ENCODE measurements around the gene RNASE8. TPM values are rescaled to one million over a fixed set of nuclear protein-coding genes. Genes with fewer than 3 reads are reported as not detected.
"Not testable (repeated sequence)": the region's sequence is repeated elsewhere in the genome, so short reads cannot be mapped to it uniquely, and the experiment has no call there.

RNASE8 gene
- total RNA-seq, 1 donor from 2014 or later = not detected

- DNase-seq = no peak
Measured at GRCh38 chr14:21030531-21030930, 27.1 kb upstream of the RNASE8 start.

DNA sequence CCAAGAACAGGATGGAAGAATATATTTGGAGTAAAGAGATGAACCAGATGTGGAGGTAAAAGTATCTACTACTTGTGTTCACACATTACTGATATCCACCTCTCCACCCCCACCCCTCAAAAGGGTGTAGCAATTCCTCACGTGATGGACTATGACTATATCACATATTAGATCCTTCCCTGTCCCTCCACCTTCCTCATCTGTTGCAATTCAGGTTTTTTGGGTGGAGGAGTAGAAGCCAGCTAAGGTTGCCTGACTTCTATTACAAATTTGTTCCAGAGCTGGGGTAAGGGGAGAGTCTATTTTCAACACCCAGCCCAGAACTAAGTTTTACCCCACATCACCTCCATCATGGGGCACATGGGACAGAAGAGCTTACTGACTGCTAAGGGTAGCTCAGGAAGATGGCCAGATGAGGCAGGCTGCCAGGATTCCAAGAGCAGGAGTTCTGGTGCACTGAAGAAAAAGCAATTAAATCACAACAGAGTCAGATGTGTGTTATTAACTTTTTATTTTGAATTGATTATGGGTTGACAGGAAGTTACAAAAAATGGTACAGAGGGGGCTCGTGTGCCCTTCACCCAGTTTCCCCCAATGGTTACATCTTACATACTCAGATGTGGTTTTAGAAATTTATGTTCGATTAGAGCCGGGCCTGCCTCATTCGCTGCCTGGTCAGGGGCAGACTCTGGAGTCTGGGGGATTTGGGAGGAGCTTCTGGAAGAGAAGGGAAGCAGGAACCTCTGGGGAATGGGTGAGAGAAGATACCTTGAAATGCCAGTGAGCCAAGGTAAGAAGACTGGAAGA is 25.1 kb upstream of the RNASE8 start:
- no peak for DNase-seq

- DNase-seq = no peak
Measured at GRCh38 chr14:21033133-21033698, 24.4 kb upstream of the RNASE8 start.

DNA sequence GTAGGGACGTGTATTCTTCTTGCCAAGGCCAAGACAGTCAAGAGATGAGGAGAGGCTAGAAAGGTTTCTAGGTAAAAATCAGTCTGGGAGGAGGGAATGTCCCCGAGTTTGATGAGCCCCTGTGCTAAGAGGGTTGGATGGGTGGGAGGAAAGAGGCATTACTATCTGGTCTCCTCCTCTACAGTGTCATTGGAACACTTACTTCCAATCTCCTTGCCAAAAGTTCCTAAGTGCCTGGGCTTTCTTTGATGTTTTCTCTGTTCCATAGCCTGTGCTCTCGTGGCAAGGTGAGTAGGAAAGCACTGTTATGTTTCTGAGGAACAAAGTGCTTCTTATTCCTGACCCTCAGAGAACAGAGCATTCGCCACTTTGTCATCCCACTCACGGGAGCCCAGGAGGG is 22.9 kb upstream of the RNASE8 start, which contains the start of gene RNASE13:
RNASE13 (minus strand) TSS at position 101 of the 400 bp plus-strand sequence. CDS start 519 bp downstream, outside the sequence.
- no peak for DNase-seq

DNA sequence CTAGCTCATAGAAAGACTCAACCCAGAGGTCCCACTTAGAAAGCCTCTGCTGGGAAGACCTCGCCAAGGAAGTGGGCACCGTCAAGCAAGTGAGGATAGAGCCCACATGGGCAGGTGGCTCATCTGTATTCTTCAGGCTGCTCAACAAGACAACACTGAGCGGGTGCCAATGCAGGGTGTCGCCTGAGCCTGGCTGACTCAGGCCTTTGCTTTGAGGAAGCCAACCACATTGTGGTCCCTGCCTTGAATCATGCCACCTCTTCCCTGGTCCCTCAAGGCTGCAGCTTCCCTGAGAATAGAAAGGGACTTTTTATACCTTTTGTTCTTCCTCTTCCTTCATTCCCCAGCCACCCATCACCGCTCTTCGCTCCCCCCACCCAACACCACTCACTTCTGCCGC is 20.9 kb upstream of the RNASE8 start:
- no peak for DNase-seq

GRCh38 chr14:21037156-21037555 is 20.5 kb upstream of the RNASE8 start:
- no peak for DNase-seq

GRCh38 chr14:21038441-21039422 is 18.9 kb upstream of the RNASE8 start:
- peak; percentile 76 for DNase-seq

GRCh38 chr14:21039585-21040369 is 17.8 kb upstream of the RNASE8 start:
- no peak for DNase-seq

GRCh38 chr14:21040370-21040925 is 17.2 kb upstream of the RNASE8 start:
- DNase-seq = no peak

DNA sequence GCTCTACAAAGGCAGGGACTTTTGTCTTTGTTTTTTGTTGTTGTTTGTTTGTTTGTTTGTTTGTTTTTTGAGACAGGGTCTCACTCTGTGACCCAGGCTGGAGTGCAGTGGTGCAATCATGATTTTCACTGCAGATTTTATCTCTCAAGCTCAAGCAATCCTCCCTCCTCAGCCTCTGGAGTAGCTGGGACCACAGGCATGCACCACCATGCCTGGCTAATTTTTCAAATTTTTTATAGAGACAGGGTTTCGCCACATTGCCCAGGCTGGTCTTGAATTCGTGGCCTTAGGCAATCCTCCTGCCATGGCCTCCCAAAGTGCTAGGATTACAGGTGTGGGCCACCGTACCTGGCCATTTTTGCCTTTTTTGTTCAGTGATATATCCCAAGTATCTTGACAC is 16.7 kb upstream of the RNASE8 start:
- DNase-seq = not testable (repeated sequence)

DNA sequence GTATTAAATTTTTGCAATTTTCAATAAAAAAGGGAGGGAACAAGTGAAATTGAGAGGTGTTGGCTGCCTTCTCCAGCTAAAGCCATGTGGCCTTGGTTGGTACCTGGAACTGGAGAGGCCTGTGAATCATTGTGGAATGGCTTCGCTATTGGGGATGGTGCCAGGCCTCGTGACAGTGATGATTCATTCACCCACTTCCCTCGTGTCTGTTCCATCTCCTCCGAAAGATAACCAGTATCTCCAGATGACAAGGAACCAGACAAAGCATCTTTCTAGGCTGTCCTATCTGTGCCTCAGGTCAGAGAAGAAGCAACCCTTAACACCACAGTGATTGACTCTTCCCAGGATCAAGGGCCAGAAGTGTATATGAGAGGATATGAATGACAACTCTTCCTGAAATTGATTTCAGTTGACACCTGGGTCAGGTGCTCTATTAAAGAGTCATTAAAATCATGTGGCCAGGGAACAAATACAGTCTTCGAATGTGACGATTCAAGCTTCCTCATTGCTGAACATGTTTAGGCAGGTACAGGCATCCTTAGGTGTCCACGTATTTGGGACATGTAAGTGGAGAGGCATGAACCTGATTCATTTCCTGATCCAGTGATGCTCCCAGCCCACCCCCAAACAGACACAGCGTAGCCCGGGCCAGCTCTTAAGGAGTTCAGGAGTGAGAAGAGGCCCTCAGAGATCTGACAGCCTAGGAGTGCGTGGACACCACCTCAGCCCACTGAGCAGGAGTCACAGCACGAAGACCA is 15.8 kb upstream of the RNASE8 start, which contains the start of gene RNASE7:
RNASE7 (plus strand) TSS at position 687 of the 758 bp plus-strand sequence. CDS start 631 bp downstream, outside the sequence.
- peak; percentile 5 for DNase-seq

DNA sequence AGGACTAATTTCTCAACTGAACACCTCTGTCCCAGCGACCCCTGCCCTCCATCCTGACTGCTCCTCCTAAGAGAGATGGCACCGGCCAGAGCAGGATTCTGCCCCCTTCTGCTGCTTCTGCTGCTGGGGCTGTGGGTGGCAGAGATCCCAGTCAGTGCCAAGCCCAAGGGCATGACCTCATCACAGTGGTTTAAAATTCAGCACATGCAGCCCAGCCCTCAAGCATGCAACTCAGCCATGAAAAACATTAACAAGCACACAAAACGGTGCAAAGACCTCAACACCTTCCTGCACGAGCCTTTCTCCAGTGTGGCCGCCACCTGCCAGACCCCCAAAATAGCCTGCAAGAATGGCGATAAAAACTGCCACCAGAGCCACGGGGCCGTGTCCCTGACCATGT is 14.7 kb upstream of the RNASE8 start:
- peak; percentile 27 for DNase-seq

DNA sequence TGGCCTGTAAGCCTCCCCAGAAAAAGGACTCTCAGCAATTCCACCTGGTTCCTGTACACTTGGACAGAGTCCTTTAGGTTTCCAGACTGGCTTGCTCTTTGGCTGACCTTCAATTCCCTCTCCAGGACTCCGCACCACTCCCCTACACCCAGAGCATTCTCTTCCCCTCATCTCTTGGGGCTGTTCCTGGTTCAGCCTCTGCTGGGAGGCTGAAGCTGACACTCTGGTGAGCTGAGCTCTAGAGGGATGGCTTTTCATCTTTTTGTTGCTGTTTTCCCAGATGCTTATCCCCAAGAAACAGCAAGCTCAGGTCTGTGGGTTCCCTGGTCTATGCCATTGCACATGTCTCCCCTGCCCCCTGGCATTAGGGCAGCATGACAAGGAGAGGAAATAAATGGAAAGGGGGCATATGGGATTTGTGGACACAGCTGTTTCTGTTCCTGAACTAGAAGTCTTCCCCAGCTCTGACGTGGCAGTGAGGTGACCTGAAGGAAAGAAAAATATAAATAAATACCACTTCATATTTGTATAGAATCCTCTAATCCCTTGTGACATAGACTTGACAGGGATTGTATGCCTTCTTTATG is 14.1 kb upstream of the RNASE8 start:
- DNase-seq = no peak

DNA sequence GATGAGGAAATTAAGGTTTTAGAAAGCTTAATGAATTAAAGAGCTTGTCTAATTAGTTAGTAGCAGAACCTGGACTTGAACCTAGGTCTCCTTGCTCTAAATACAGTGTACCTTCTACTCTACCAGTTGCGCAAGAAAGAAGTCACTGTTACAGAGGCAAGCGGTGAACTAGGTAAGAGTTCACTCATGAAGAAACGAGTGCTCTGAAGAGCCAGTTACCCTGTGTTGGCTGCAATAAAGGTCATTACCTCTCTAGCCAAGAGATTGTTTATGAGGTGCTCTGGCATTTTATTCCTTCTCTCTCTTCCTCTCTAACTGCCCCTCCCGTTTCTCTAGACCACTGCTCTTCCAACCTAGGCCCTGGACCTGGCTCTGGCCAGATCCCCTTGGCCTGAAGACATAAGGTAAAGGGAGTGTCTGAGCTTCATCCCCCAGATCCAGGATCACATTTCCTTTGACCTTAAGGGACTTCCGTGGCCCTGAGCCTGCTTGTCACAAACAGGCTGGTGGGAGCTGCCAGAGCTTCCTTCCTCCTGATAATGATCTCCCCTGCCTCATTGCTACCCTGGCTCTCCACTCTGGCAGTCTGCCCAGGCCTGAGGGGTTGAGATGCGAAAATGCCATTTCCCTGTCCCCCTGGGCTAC is 13.5 kb upstream of the RNASE8 start:
- no peak for DNase-seq

- no peak for DNase-seq
Measured at GRCh38 chr14:21047378-21047781, 10.2 kb upstream of the RNASE8 start.

DNA sequence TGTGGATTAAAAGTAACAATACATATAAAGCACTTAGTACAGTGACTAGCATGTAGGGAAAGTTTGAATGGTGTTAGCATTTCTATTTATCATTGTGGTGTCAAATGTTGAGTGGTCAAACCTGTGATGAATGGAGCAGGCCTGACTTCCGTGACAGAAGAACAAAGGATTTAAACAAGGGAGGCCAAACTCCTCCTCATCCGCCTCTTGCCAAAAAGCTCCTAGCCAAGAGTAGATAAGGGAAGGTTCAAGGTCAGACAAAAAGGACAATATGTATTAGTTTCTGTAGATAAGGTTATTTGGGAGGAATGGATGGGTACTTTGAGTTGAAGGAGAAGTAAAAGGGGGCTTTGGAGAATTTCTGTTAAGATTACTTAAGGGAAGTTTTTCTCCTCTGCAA is 9.0 kb upstream of the RNASE8 start:
- no peak for DNase-seq

- DNase-seq = no peak
Measured at GRCh38 chr14:21049271-21049673, 8.3 kb upstream of the RNASE8 start.

DNA sequence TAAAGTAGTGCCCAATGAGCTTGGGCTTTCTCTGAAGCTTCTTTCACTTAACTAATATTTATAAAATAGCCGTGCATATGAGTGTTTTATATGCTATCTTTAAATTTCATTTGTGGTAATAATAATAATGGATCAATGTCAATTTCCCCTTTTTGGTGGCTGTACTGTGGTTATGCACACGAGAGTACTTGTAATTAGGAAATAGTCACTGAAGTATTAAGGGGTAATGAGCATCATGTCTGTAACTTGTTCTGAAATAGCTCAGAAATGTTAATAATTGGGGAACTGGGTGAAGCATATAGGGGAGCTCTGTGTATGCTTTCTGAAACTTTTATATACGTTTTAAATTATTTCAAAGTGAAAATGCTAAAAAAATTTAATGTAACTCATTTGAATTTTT is 7.0 kb upstream of the RNASE8 start:
- DNase-seq = no peak
